Measurements from ENCODE around the gene NIPAL4. TPM values are rescaled to one million over a fixed set of nuclear protein-coding genes. Genes with fewer than 3 reads are reported as not detected.

NIPAL4 gene
- total RNA-seq, 4 donors from 2014 or later = 74.1 to 130 (median 82.1) TPM

GRCh38 chr5:157457391-157457790, 2.6 kb upstream of the NIPAL4 start:
- WGBS, 2 donors = 90 to 92% methylated on average over 5 of the region's 5 CpGs

GRCh38 chr5:157458835-157459234, 1.2 kb upstream of the NIPAL4 start:
- DNase-seq (ENCODE audit: low spot score in 2 of 2) = no peak
- TF ChIP-seq CTCF (IDR thresholded peaks at IDR 0.05) (no peak), POLR2A (IDR thresholded peaks at IDR 0.05) (no peak)
- WGBS, 2 donors = 86 to 95% methylated on average over 5 of the region's 5 CpGs
- intact Hi-C loops (cut with DNase I; ENCODE audit: low total_unique reads) = no loop called here
- no peak overlapping the region for H3K4me3 ChIP-seq (ENCODE audit: low read depth, poor library complexity, severe bottlenecking)

More at GRCh38 chr5:157457391-157457790, 2.6 kb upstream of the NIPAL4 start:
- no peak overlapping the region for H3K4me3 ChIP-seq (ENCODE audit: low read depth, poor library complexity, severe bottlenecking)
- TF ChIP-seq POLR2A (IDR thresholded peaks at IDR 0.05) (no peak), CTCF (IDR thresholded peaks at IDR 0.05) (no peak)
- DNase-seq (ENCODE audit: low spot score in 2 of 2) = no peak
- intact Hi-C loops (cut with DNase I; ENCODE audit: low total_unique reads) = no loop called here

GRCh38 chr5:157460921-157461792, 1.1 kb downstream of the NIPAL4 start:
- H3K4me3 ChIP-seq (ENCODE audit: low read depth, poor library complexity, severe bottlenecking) = no peak overlapping the region
- intact Hi-C loops (cut with DNase I; ENCODE audit: low total_unique reads) = no loop called here
- 55 to 72% methylated on average over 4 of the region's 4 CpGs for WGBS, 2 donors
- peak in 1 of 2 donors; percentile 69 for DNase-seq (ENCODE audit: low spot score in 2 of 2)
- TF ChIP-seq CTCF (IDR thresholded peaks at IDR 0.05) (no peak), POLR2A (IDR thresholded peaks at IDR 0.05) (no peak)

- WGBS, 2 donors = 81 to 97% methylated on average over 7 to 8 of the region's 8 CpGs
- intact Hi-C loops (cut with DNase I; ENCODE audit: low total_unique reads) = no loop called here
- DNase-seq (ENCODE audit: low spot score in 2 of 2) = no peak
- TF ChIP-seq CTCF (IDR thresholded peaks at IDR 0.05) (no peak), POLR2A (IDR thresholded peaks at IDR 0.05) (no peak)
- H3K4me3 ChIP-seq (ENCODE audit: low read depth, poor library complexity, severe bottlenecking) = no peak overlapping the region
These were observed 3.1 kb downstream of the NIPAL4 start for GRCh38 chr5:157463081-157463480.

GRCh38 chr5:157463621-157464518, 3.9 kb downstream of the NIPAL4 start:
- 39 to 44% methylated on average over 9 of the region's 9 CpGs for WGBS, 2 donors
- DNase-seq (ENCODE audit: low spot score in 2 of 2) = peak; percentile 10 to 31
- no peak overlapping the region for H3K4me3 ChIP-seq (ENCODE audit: low read depth, poor library complexity, severe bottlenecking)
- TF ChIP-seq CTCF (IDR thresholded peaks at IDR 0.05) = no peak
- intact Hi-C loops (cut with DNase I; ENCODE audit: low total_unique reads) = no loop called here

Data from lower leg skin (tissue), 4 donors.